Neuronal stem cell (in vitro differentiated cells): ENCODE measurements around the gene PEMT.

Experiments
- DNase-seq: peaks from one replicate; pipeline ENCODE4 v3.0.0-alpha.2; 2013; ENCODE audit warnings: low spot score
- H2AFZ ChIP-seq: one replicate; pipeline ENCODE4 v1.6.1; 2013; ENCODE audit warnings: mild to moderate bottlenecking, low read length, inconsistent platforms
- H2AK5ac ChIP-seq: 2 replicates; pipeline ENCODE4 v1.6.1; 2013; ENCODE audit warnings: low read depth, mild to moderate bottlenecking, inconsistent platforms, low read length, moderate library complexity, mixed read lengths
- H2BK120ac ChIP-seq: 2 replicates; pipeline ENCODE4 v1.6.1; 2013; ENCODE audit warnings: low read depth, mild to moderate bottlenecking, inconsistent platforms, low read length, moderate library complexity, mixed read lengths
- H2BK12ac ChIP-seq: one replicate; pipeline ENCODE4 v1.6.1; 2013; ENCODE audit warnings: low read length, inconsistent platforms
- H2BK15ac ChIP-seq: 2 replicates; pipeline ENCODE4 v1.6.1; 2013; ENCODE audit warnings: mild to moderate bottlenecking, low read length, inconsistent platforms, mixed read lengths
- H2BK5ac ChIP-seq: one replicate; pipeline ENCODE4 v1.6.1; 2013; ENCODE audit warnings: inconsistent platforms, mild to moderate bottlenecking, low read length, moderate library complexity
- H3K14ac ChIP-seq: one replicate; pipeline ENCODE4 v1.6.1; 2013; ENCODE audit warnings: low read length, inconsistent platforms
- H3K18ac ChIP-seq: 2 replicates; pipeline ENCODE4 v1.6.1; 2013; ENCODE audit warnings: low read length, inconsistent platforms
- H3K23ac ChIP-seq: 2 replicates; pipeline ENCODE4 v1.6.1; 2013; ENCODE audit warnings: low read depth, mild to moderate bottlenecking, mixed read lengths, low read length, inconsistent platforms; ENCODE audit not compliant: poor library complexity
- H3K27ac ChIP-seq: replicated peaks from 3 replicates; pipeline ENCODE4 v1.5.1; 2013; ENCODE audit warnings: low read length, inconsistent platforms
- H3K27me3 ChIP-seq, 3 experiments: 2 replicates each; pipeline ENCODE4 v1.6.1; 2013; ENCODE audit warnings: low read length in 3 of 3, mild to moderate bottlenecking in 2 of 3, inconsistent platforms in 1 of 3, low read depth in 1 of 3, mixed read lengths in 1 of 3, moderate library complexity in 1 of 3; ENCODE audit not compliant: control insufficient read depth in 3 of 3, insufficient read depth in 3 of 3
- H3K36me3 ChIP-seq, 2 donors: replicated peaks in 1 of 2; 2 replicates each; pipeline ENCODE4 v1.6.1; 2013; ENCODE audit warnings: low read length in 2 of 2; ENCODE audit not compliant: control insufficient read depth in 2 of 2, insufficient read depth in 2 of 2
- H3K4ac ChIP-seq: 2 replicates; pipeline ENCODE4 v1.6.1; 2013; ENCODE audit warnings: inconsistent platforms, mild to moderate bottlenecking, low read length, moderate library complexity
- H3K4me1 ChIP-seq, 2 donors: 1 replicate in 1 of 2; 2 replicates in 1 of 2; pipeline ENCODE4 v1.6.1; 2013; ENCODE audit warnings: low read length in 2 of 2, low read depth in 1 of 2; ENCODE audit not compliant: control insufficient read depth in 2 of 2, insufficient read depth in 1 of 2
- H3K4me2 ChIP-seq: one replicate; pipeline ENCODE4 v1.6.1; 2013; ENCODE audit warnings: mild to moderate bottlenecking, low read length, inconsistent platforms; ENCODE audit not compliant: insufficient read depth, poor library complexity, severe bottlenecking
- H3K4me3 ChIP-seq, 2 donors: 2 replicates each; pipeline ENCODE4 v1.5.1; 2013; ENCODE audit warnings: low read length in 2 of 2, mild to moderate bottlenecking in 2 of 2, inconsistent platforms in 1 of 2, moderate library complexity in 1 of 2
- H3K79me1 ChIP-seq: one replicate; pipeline ENCODE4 v1.6.1; 2013; ENCODE audit warnings: low read depth, mild to moderate bottlenecking, inconsistent platforms, low read length, moderate library complexity
- H3K9ac ChIP-seq: one replicate; pipeline ENCODE4 v1.6.1; 2013; ENCODE audit warnings: mild to moderate bottlenecking, low read depth, low read length, inconsistent platforms; ENCODE audit not compliant: poor library complexity
- H3K9me3 ChIP-seq, 2 donors: replicated peaks in 1 of 2; 2 replicates each; pipeline versions ENCODE3 to v1.6.1; 2013; ENCODE audit warnings: low read length in 2 of 2, mild to moderate bottlenecking in 2 of 2, inconsistent platforms in 1 of 2, low read depth in 1 of 2, mixed read lengths in 1 of 2, moderate library complexity in 1 of 2; ENCODE audit not compliant: control insufficient read depth in 2 of 2, insufficient read depth in 1 of 2
- H4K8ac ChIP-seq: one replicate; pipeline ENCODE4 v1.6.1; 2013; ENCODE audit warnings: low read depth, mild to moderate bottlenecking, inconsistent platforms, low read length, moderate library complexity
- H4K91ac ChIP-seq: one replicate; pipeline ENCODE4 v1.6.1; 2013; ENCODE audit warnings: low read length, low read depth, mild to moderate bottlenecking, inconsistent platforms; ENCODE audit not compliant: poor library complexity
- WGBS, 2 donors: extraction: QIAGEN DNeasy Blood & Tissue Kit; methylation state at CpG; one replicate each; pipeline ENCODE4 v1.1.7; 2013; ENCODE audit warnings: missing lambda C conversion rate in 2 of 2, mixed read lengths in 1 of 2; ENCODE audit not compliant: insufficient read length in 2 of 2, insufficient replicate concordance in 1 of 2; ENCODE audit errors: extremely low coverage in 2 of 2; 5-methylcytosine and 5-hydroxymethylcytosine counted together

Gene PEMT

GRCh38 chr17:17496189-17497064, 95.1 kb downstream of the PEMT start, which contains the start of gene RASD1:
RASD1 (minus strand) TSS chr17:17496395; CDS start chr17:17496181, 214 bp downstream.
- H3K14ac ChIP-seq = peak within 1 kb of the TSS; percentile 56
- peak within 1 kb of the TSS; percentile 91 for H3K18ac ChIP-seq
- peak within 1 kb of the TSS; percentile 87 for H3K9ac ChIP-seq
- H3K4me3 ChIP-seq = peak within 1 kb of the TSS; percentile 53 to 80
- WGBS, 2 donors = no CpG with 5 or more reads among the region's 93 CpGs
- DNase-seq = peak; percentile 85
- H2BK120ac ChIP-seq = no peak within 1 kb of the TSS
- peak within 1 kb of the TSS; percentile 14 for H2AK5ac ChIP-seq
- no peak within 1 kb of the TSS for H2BK5ac ChIP-seq
- H2BK15ac ChIP-seq = peak within 1 kb of the TSS; percentile 79
- H3K4me1 ChIP-seq = peaks cover 2 to 26% of the 10 kb centered on the region in 2 donors
- H2AFZ ChIP-seq = peak within 1 kb of the TSS; percentile 87
- peak within 1 kb of the TSS; percentile 83 for H3K4me2 ChIP-seq
- H3K79me1 ChIP-seq = no peaks in the 10 kb centered on the region
- H3K23ac ChIP-seq = peak within 1 kb of the TSS; percentile 97
- no peak within 1 kb of the TSS for H4K8ac ChIP-seq
- H3K27me3 ChIP-seq = peaks cover 0 to 18% (median 7%) of the 10 kb centered on the region in 3 experiments
- H3K36me3 ChIP-seq = peaks cover 8 to 18% of the 10 kb centered on the region in 2 donors
- H3K4ac ChIP-seq = no peak within 1 kb of the TSS
- peaks cover 2 to 7% of the 10 kb centered on the region in 2 donors for H3K9me3 ChIP-seq
- peak within 1 kb of the TSS; percentile 48 for H2BK12ac ChIP-seq
- H4K91ac ChIP-seq = peak within 1 kb of the TSS; percentile 23
- H3K27ac ChIP-seq = no peak within 1 kb of the TSS

- peak overlapping the region; percentile 97 for H3K23ac ChIP-seq
- H2BK12ac ChIP-seq = peak overlapping the region; percentile 48
- H2AFZ ChIP-seq = peak overlapping the region; percentile 87
- H3K18ac ChIP-seq = peak overlapping the region; percentile 88
- peaks cover 2 to 7% of the 10 kb centered on the region in 2 donors for H3K9me3 ChIP-seq
- peak overlapping the region; percentile 83 for H3K4me2 ChIP-seq
- peak overlapping the region; percentile 53 to 75 for H3K4me3 ChIP-seq
- peaks cover 0 to 18% (median 7%) of the 10 kb centered on the region in 3 experiments for H3K27me3 ChIP-seq
- peak overlapping the region; percentile 56 for H2BK15ac ChIP-seq
- H3K4ac ChIP-seq = no peak overlapping the region
- peaks cover 2 to 26% of the 10 kb centered on the region in 2 donors for H3K4me1 ChIP-seq
- H4K8ac ChIP-seq = no peak overlapping the region
- no peak overlapping the region for H2BK120ac ChIP-seq
- H3K36me3 ChIP-seq = peaks cover 15 to 25% of the 10 kb centered on the region in 2 donors
- H2AK5ac ChIP-seq = peak overlapping the region; percentile 14
- no CpG with 5 or more reads among the region's 65 CpGs for WGBS, 2 donors
- H3K14ac ChIP-seq = peak overlapping the region; percentile 56
- no peaks in the 10 kb centered on the region for H3K79me1 ChIP-seq
- no peak overlapping the region for H2BK5ac ChIP-seq
- DNase-seq = peak; percentile 42
- H3K27ac ChIP-seq = no peak overlapping the region
- peak overlapping the region; percentile 87 for H3K9ac ChIP-seq
- peak overlapping the region; percentile 23 for H4K91ac ChIP-seq
Observed at GRCh38 chr17:17495536-17496188, 95.8 kb downstream of the PEMT start.

- H4K91ac ChIP-seq = no peak overlapping the region
- no peak overlapping the region for H3K14ac ChIP-seq
- peak overlapping the region; percentile 82 for H3K18ac ChIP-seq
- H2BK15ac ChIP-seq = peak overlapping the region; percentile 79
- peaks cover 0 to 18% (median 7%) of the 10 kb centered on the region in 3 experiments for H3K27me3 ChIP-seq
- peak; percentile 56 for DNase-seq
- no peak overlapping the region for H2AFZ ChIP-seq
- no peak overlapping the region for H3K27ac ChIP-seq
- H3K4me1 ChIP-seq = peaks cover 2 to 26% of the 10 kb centered on the region in 2 donors
- H2AK5ac ChIP-seq = peak overlapping the region; percentile 2
- H3K23ac ChIP-seq = peak overlapping the region; percentile 6
- WGBS, 2 donors = no CpG with 5 or more reads among the region's 71 CpGs
- H2BK5ac ChIP-seq = no peak overlapping the region
- H3K4me2 ChIP-seq = peak overlapping the region; percentile 83
- H2BK120ac ChIP-seq = no peak overlapping the region
- peaks cover 15 to 30% of the 10 kb centered on the region in 2 donors for H3K36me3 ChIP-seq
- H3K9ac ChIP-seq = peak overlapping the region; percentile 87
- H4K8ac ChIP-seq = no peak overlapping the region
- peak overlapping the region in 1 of 2 donors; percentile 75 for H3K4me3 ChIP-seq
- H3K79me1 ChIP-seq = no peaks in the 10 kb centered on the region
- H3K4ac ChIP-seq = no peak overlapping the region
- H2BK12ac ChIP-seq = peak overlapping the region; percentile 48
- H3K9me3 ChIP-seq = peaks cover 2 to 7% of the 10 kb centered on the region in 2 donors
Observed at GRCh38 chr17:17494870-17495535, 96.5 kb downstream of the PEMT start.
